SKM-1 (cell line): ENCODE measurements around the gene HOXB4.

Experiments
- DNase-seq: peaks from one replicate; lab custom pipeline; 2025; ENCODE audit not compliant: unreplicated experiment; lab: John Stamatoyannopoulos, UW

The HOXB4 gene

DNA sequence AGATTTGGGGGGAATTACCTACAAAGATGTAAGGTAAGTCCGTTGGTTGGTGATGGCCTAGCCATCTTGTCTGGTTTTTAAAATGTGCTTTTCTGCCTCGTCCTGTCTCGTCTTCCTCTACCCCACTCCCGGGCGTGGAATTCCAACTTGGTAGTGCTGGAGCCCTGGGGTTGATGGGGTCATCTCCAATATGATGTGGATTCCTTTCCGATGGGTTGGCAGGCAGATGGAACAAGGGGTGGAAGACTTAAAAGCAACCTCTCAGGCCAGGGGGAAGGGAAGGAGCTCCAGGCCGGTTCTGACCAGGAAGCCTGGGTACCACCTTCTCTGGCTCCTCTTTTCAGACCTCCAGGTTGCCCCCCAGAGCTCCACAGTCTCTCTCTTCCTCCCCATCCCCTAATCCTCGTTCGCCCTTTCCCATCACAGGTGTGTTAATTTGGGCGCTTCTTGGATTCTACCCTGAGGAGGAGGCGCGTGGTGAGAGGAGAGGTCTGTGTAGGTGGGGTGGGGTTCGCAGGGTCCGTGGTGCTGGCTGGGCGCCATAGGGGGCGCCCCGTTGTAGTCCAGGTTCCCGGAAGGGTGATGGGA lies 28.1 kb downstream of the HOXB4 start:
- DNase-seq: no peak

DNA sequence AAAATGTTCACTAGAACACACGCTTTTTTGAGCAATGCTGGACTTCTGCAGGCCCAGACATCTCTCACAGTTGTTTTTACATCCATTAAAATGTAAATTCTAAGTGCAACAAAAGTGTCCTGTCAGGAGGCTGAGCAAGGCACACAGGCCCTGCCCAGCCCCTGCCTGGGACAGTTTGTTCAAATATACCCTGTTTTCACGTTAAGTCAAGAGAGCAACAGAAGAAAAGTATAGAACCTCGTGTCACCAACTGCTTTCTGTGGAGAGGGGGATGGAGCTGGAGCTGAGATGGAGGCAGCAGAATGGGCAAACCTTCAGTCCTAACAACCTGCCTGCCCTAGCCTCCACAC lies 28.9 kb downstream of the HOXB4 start:
- no peak for DNase-seq

DNA sequence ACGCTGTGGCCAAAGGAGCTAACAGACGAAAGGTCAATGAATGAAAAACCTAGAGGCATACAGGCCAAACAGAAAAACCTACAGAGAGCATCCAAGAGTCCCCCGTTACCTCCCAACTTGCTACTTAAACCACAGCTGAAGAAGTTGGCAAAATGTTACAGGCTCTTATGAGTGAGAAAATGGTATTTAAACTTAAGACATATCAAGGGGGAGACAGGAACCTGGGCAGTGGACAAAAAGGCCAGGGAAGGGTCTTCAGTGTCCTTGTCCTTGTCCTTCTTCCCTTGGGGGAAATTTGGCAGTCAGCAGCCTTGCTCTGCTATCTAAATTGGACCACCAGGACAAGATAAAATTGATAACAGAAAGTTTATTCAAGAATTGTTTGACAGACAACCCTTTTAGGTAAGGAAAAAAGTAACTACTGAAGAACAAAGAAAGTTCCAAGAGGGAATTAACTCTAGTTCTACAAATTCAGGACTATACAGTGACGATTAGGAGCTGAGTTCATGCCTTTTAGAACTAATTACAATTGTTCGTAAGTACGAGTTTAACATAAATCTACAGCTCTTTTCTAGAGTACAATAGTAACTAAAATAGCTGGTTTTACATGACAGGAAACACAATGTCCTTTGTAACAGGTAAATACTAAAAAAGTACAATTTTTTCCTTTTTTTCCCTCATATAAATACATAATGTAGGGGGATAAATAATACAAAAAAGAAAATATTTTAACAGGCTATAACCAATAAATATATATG lies 29.4 kb downstream of the HOXB4 start:
- DNase-seq: no peak

DNA sequence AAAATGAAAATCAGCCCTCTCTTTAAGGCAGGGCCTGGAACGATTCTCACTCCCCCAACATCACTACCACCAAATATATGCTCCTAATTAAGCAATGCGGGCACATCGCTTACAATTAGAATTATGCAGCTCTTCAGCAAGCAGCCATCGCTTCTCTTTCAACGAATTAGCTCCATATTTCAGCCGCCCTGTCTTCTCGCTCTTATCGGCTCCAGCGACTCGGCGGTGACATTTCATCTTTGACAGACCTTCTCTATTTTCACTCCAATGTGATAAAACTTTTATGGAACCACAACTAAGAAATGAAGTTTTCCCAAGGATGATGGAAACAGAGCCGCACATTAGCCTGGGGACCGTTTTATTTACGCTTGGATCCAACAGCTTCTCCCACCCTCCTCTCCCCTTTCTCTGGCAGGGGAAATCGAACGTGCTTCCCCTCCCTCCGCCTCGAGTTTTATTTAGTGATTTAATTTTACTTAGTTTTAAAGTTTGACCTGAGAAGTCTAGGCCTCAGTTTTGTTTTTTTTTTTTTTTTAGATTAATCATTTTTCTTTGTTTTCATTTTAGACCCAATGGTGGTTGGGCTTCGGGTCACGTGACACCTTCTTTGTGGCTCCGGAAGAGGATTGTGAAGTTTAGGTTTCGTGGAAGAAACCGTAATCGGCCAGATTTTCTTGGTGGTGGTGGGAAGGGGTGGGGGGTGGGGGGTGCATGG lies 30.2 kb downstream of the HOXB4 start:
- no peak for DNase-seq

DNA sequence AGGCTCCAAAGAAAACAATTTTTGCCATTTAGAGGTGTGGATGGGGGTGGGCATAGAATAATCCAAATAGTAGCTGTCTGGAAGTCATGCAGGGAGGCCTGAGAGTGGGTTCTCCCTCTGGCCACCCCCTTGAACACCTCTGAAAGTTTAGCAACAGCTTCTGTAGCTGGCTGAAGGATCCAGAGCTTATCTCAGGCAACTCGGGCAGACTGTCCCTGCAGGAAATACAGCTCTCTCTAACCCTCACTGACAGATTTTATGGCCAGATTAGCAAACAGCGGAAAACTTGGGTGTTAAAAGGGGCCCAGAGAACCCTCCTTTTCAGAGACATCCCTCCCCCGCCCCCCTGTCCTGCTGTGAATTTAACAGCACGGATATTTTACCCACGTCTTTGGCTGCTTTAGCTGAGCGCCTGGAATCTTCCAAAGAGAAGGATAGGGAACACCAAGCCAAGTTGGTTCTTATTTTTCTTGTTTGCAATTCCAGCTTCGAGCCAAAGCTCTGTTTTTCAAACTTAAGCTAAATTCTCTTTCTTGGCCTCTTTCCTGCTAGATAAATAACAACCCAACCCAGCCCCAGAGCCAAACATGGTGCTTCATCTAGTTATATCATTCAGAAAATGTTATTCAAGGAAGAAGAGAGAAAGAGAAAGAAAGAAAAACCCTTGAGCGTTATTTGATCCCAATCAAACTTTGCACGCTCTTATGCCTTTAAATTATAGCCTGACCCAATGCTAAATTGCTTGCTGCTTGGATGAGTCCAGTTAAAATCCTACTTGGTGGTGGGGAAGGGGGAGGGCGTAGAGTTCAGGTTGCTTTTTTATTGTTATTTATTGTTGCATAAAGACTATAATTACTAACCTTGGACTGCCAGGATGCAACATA lies 31.0 kb downstream of the HOXB4 start:
- no peak for DNase-seq

DNA sequence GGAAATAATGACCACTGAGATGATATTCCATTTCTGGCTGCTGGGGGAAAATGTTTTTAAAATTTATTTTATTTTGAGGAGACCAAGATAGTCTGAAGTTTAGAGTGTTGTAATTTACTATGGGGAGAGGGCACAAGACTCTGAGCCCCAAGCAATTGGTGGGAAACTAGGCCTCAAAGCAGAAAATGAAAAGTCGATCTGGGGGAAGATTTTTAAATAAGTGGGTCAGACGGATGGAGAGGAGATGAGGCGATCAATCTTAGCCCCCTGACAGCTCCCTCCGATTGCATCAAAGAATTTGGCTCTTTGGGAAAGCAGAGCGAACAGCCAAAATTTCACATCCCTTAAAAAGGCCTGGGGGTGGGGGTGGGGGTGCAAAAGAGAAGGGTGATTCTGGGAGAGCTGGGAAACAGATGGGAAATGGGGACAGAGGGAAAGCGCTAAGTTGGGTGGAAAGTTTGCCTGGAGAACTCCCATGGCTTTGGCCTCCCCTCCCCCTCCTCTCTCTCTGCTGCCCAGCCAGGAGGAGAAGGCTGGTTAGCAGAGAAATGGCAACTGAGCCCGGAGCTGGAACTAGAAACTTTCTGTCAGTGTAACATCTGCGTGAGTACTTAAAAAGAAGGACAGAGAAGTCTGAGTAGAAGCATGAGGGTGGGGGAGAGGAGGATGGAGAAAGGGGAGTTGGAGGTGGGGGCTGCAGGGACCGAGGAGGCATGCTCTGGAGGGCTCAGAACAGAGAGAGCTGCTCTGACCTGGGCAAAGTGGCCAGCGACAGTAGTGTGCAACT lies 31.8 kb downstream of the HOXB4 start:
- no peak for DNase-seq

DNA sequence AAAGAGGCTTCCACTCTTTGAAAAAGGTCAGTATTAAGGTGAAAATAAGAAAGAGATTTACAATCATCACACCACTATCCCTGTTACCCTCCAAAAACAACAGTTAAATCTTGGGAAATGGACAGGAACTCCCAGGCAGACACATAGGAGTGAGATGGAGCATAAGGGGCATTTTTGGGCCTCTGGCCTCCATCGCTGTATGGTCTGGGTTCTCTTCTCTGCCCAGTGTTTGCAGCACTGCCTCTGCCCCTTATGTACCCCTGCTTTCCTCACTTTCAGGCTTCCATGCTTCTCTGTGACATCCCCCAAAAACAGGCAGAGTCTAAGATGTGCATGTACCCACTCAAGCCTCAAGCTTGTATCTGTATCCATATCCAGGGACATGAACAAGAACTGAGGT lies 32.6 kb downstream of the HOXB4 start:
- no peak for DNase-seq

DNA sequence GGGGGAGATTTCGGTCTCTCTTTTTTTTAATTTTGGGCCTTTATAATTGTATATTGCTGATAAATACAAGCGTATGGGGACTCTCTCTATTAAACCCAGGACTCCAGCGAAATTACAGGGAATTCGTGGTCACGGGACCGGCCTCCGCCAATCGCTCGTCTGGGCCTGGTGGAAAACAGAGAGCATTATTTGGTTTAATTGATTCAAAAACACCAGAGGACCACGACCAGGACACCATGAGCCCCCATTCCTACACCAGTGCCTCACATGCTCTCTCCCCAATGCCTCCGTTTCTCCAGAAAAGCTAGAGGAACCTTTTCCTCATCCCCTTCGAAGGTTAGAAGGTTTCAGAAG lies 33.2 kb downstream of the HOXB4 start, which contains the start of gene HOXB2:
HOXB2 (minus strand) TSS at position 88 of the 354 bp plus-strand sequence. CDS start 198 bp downstream, outside the sequence.
- no peak for DNase-seq

DNA sequence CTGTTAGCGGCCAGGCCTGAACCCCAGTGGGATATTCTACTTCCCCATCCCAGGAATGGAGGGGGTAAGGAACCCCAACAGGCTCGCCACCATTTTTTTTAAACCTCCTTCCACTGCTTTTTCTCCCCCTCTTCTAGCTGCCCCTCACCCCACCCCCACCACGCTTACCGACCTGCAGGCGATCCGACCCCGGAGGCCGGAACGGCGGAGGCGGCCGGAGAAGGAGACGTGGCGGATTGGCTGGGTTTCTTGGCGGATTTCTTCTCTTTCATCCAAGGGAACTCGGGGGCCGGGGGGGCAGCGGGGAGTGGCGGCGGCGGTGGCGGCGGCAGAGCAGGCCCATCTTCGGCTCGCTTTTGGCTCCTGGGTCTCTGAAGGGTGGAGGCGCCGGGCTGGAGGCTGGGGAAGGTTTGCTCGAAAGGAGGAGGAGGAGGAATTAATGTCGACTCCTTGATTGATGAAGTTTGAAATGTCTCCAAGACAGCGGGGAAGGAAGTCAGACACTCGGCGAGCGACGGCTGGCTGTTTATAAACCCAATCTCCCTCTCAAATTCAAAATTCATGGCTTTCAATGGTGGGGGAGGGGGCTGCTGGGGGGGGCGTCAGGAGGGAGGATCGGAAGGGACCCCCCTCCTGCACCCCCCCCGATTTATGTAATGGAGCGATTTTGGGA lies 33.7 kb downstream of the HOXB4 start:
- no peak for DNase-seq

DNA sequence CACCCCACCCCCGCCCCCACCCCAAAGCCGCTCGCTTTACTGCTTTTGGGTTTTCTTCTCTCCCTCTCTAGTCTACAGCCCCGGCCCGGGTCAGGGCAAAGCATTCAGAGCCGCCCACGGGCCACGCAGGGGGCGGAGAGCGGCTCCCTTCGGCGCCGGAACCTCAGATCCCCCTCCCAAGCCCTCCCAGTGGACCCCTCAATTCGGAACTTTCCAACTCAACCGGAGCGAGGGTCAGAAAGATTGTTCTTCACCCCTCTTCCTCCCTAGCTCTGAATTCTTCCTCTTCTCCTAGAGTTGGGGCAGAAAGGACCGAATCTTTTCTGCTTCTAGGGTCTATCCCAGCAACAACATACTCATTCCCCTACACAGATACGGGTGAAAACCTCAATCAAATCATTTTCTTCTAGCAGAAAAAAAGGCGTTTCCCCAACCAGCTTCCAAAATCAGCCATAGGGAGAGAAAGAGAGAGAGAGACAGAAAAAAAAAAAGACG lies 34.2 kb downstream of the HOXB4 start:
- no peak for DNase-seq

DNA sequence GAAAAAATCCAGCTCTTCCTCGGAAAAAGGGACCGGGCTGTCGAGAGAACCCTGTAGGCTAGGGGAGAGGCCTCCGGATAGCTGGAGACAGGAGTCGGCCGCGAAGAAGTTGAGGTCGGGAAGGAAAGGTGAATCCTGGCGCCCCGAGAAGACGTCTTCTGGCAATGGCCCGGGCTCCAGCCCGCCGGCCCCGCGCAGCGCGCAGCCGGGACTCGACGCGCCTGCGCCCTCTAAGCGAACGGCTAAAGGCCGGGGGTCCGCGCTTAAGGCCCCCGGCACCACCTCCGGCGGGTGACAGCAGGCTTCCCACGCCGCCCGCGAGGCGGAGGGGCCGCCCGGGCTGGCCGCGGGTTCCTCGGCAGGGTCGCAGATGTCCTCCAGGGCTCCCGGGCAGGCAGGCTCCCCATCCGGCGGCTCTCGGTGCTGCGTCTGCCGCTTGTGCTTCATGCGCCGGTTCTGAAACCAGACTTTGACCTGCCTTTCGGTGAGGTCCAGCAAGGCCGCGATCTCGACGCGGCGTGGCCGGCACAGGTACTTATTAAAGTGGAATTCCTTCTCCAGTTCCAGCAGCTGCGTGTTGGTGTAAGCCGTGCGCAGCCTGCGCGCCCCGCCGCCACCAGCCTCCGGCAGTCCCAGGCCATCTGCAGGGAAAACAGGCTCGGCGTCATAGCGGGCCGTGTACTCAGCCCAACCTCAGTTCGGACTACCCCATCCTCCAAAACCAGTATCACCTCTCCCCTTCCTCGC lies 34.9 kb downstream of the HOXB4 start:
- DNase-seq: no peak

DNA sequence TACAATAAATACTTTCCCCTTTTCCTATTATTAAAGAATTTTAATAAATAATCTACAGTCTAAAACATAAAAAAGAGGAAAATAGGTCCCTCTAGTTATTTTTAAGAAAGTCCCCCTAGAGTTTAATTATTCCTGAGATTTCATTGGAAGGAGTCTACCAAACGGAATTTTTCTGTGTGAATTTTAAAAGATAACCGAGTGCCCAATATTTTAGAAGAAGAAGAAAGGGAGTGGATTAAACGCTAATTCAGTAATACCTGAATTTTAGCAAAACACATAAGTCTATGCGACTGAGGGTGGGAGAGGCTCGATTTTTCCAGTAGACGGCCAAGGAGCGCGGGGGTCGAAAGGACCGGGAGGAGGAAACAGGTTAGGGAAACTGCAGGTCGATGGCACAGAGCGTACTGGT lies 35.4 kb downstream of the HOXB4 start:
- DNase-seq: no peak

DNA sequence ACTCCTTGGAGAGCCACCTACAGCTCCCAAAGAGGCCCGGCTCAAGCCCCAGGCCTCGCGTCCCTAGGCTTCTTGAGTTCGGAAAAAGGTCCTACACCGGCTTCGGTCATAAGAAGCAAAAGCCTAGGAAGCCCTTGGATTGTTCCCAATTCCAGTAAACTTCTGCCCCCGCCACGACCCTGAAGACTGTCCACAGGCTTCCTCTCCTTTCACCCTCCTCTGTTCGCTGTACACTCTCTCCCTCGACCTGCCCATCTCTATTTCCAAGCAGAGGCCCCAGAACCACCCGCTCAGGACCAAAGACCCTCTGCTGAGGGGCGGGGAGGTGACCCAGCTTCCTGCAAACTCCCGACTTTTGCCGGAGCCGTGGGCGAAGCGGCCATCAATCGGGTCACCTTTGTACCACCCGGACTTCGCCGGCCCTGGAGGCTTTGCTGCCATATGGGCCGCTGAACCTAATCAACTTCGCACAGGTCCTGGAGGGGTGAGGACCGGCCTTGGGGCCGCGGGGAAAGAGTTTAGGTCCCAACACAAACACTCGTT lies 36.0 kb downstream of the HOXB4 start:
- no peak for DNase-seq

DNA sequence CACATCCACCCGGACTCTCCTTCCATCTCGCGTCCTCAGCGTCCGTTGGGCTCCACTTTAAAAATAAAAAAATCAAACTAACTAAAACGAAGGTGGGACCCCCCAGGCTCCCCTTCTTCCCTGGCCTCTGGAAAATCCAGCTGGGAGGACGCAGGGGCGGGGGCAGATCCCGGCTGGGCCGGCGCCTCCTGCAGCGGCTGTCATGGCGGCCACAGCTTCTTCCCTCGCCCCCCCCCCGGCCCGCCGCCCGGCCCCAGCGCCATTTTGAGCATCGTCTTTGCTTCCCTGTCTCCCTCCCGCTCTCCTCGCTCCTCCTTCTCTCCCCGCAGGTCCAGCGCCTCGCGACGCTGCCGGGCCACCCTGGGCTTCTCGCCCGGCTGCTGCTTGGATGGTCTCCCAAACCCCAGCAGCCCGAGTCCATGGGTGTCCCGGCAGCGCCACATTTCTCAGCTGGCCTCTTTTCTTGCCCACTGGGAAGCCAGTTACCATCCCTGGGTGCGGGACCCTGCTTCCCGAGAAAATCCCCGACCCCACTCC lies 36.5 kb downstream of the HOXB4 start:
- DNase-seq: no peak

DNA sequence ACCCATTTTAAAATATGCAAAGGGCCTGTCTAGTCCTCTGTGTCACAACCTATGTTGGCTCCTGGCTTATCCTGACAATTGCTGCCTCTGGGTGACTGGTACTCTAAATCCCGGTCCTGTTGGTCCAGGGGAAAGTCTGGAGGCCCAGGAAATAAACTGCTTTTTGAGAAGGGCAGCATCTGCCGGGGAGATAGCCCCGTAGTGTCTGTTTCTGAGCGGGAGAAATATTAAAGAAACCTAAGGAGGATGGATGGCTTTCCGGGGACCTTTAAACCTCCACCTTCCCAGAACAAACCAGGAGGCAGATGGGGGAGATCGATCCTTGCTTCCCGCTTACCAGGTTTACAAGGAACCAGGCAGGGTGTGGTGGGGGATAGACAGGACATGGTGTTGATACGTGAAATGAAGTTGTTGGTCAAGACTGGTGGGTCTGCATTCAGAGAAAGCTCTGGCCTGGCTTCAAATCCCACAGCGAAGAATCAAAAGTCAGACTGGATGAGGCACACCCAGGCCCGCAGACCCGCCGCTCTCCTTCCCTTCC lies 37.0 kb downstream of the HOXB4 start:
- no peak for DNase-seq

DNA sequence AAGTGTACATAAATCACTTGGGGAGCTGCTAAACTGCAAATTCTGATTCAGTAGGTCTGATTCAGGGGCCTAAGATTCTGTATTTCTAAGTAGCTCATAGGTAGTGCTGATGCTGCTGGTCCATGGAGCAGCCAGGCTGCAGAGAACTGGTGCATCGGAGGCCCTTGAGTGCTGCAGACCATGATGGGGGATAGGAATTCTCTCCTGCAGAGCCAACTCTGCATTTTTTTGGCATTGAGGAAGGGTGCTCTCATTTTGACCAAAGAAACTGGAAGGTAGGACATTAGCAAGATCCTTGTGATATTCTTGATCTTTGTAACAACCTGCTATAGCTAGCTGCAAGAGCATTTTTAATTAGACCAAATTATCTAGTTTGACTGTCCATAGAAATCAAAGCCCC lies 37.9 kb downstream of the HOXB4 start:
- no peak for DNase-seq

DNA sequence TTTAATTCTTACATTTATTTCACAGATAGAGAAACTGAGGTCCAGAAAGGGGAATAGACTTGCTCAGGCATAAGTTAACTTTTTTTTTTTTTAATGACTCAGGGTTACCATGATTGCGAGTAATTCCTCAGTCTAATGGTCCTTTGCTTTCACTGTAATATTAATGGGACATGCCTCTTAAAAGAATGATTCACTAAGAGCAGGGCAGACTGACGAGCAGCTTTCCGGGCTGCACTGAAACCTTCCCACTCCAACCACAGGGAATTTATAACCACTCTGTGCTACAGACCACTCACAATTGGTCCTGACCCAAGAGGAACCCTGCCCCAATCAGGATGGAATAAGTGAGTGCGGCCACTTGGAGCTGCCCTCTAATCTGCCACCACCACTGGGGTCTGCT lies 39.0 kb downstream of the HOXB4 start:
- DNase-seq: no peak

DNA sequence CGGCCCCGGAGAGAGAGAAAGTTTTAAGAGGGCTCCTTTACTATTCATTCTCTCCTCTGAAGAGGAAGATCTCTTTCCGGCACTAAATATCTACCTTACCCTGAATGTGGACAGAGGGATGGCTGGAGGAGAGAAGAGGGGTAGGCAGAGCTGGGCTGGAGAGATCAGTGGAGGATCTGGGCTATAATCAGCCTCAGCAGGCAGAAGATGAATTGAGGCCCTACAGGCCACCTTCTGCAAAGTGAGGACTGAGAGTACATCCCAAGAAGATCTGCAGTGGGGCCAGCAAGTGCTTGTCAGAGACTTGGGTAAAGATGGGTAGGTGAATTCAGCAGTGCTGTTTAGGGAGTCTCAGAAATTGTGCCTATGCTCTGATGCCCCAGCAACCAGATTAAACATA lies 40.8 kb downstream of the HOXB4 start:
- DNase-seq: no peak
